Naive thymus-derived CD8-positive, alpha-beta T cell (primary cell): ENCODE results near the gene ASIC4. TPM values are rescaled to one million over a fixed set of nuclear protein-coding genes. Genes with fewer than 3 reads are reported as not detected.

ENCODE experiments used
- ATAC-seq, 2 donors: fragments of 150-1000 bp; cut with Tn5 transposase in 1 of 2; sonication (Bioruptor Pico), chemical (Tn5 transposase) in 1 of 2; 1 replicate in 1 of 2; 2 replicates in 1 of 2; pipeline ENCODE4 v1.10.0; 2021; ENCODE audit warnings: mild to moderate bottlenecking in 2 of 2, moderate library complexity in 2 of 2
- POLR2A ChIA-PET: fragments of 350-600 bp; sonication (Branson Sonifier 250); formaldehyde crosslinking; loops from one replicate; lab custom pipeline; 2021; ENCODE audit warnings: antibody characterized with exemption; lab: Charles Lee
- DNase-seq, 10 donors: peaks; one replicate each; pipeline versions ENCODE4 v3.0.0 to v3.0.0-alpha.2; 2020 to 2022
- H3K27ac Mint-ChIP-seq, 10 donors: one replicate each; pipeline ENCODE4 v1.8.0; 2020 to 2022; ENCODE audit warnings: mild to moderate bottlenecking in 10 of 10, mixed read lengths in 10 of 10, moderate library complexity in 4 of 10, inconsistent platforms in 1 of 10
- H3K27me3 Mint-ChIP-seq, 5 donors: one replicate each; pipeline ENCODE4 v1.8.0; 2021 to 2022; ENCODE audit warnings: mixed read lengths in 5 of 5
- H3K36me3 Mint-ChIP-seq, 3 donors: one replicate each; pipeline ENCODE4 v1.8.0; 2020 to 2022; ENCODE audit warnings: mixed read lengths in 3 of 3, mild to moderate bottlenecking in 2 of 3, inconsistent platforms in 1 of 3
- H3K4me1 Mint-ChIP-seq, 4 donors: one replicate each; pipeline ENCODE4 v1.8.0; 2021 to 2022; ENCODE audit warnings: mixed read lengths in 4 of 4
- H3K4me3 Mint-ChIP-seq, 10 donors: one replicate each; pipeline ENCODE4 v1.8.0; 2020 to 2022; ENCODE audit warnings: mild to moderate bottlenecking in 10 of 10, mixed read lengths in 10 of 10, moderate library complexity in 6 of 10, inconsistent platforms in 1 of 10
- H3K9me3 Mint-ChIP-seq, 9 donors: one replicate each; pipeline ENCODE4 v1.8.0; 2020 to 2022; ENCODE audit warnings: mixed read lengths in 9 of 9, mild to moderate bottlenecking in 3 of 9, inconsistent platforms in 1 of 9, moderate library complexity in 1 of 9
- microRNA-seq: library from miRNA; unstranded; fragments of <30 nt; microRNA quantifications from one replicate; pipeline ENCODE4 v1.2.0, GENCODE V29; 2022; ENCODE audit warnings: borderline microRNAs expressed
- polyA plus RNA-seq, 3 donors: library from polyadenylated mRNA; unstranded; fragments of 300-500 nt; fragmentation: Illumina TruSeq; gene quantifications; one replicate each; pipeline ENCODE4 v1.2.3, GENCODE V29; 2021
- total RNA-seq, 8 experiments: library from RNA in 2 of 8; stranded (reverse) in 2 of 8; gene quantifications; one replicate each; pipeline ENCODE4 v1.2.3 and lab custom pipeline; 2021 to 2026

The ASIC4 gene
- total and polyA plus RNA-seq, 5 experiments from 2014 or later, result 0.21 to 0.30 TPM; not detected in 3

GRCh38 chr2:219575566-219576504 is 61.6 kb downstream of the ASIC4 start:
- no peaks in the 10 kb centered on the region for H3K9me3 Mint-ChIP-seq
- DNase-seq (no peak), ATAC-seq (no peak)
- H3K27me3 Mint-ChIP-seq, result peaks cover 18 to 55% (median 30%) of the 10 kb centered on the region in 5 donors
- POLR2A ChIA-PET, result no interaction called here
- no peak overlapping the region for H3K27ac Mint-ChIP-seq
- H3K36me3 Mint-ChIP-seq, result no peaks in the 10 kb centered on the region
- peaks cover 0 to 2% (median under 1%) of the 10 kb centered on the region in 4 donors for H3K4me1 Mint-ChIP-seq
- H3K4me3 Mint-ChIP-seq, result no peak overlapping the region

DNA sequence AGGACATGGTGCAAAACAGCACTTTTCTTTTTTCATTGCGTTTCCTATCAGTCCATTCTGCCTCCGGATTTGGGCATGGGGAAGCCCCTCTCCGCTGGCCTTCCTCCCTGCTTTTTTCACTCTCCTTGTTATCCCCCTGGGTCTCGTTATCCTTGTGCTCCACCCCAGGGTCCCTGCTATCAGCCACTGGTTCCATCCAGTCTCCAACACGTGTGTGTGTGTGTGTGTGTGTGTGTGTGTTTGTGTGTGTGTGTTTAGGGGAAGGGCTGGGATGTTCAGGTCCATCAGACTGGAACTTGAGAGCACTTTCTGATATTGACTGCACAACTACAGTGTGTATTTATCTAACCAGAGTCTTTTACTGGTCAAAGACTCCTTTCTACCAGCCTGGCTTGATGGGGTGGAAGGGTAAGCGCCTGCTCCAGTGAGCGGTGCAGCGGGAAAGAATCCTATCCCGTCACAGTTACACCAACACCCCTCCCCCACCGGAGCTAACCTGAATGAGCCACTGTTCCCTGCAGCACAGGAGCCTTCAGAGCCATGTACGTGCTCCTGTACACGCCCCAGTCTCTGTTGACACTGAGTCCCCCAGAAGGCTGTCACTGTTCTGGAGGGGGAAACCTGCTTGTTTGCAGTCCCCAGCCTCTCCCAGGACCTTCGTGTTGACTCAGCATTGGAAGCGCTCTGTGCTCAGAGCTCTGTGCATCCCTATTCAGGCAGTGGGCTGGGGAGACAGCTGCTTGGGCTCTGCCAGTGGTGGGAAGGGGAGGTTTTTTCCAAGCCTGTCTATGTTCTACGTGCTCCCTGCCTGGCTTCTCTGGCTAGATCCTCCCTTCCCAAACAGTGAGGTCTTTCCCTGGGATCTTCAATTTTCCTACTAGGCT is 62.5 kb downstream of the ASIC4 start:
- ATAC-seq, result no peak
- H3K27ac Mint-ChIP-seq, result no peak overlapping the region
- no peaks in the 10 kb centered on the region for H3K36me3 Mint-ChIP-seq
- no peaks in the 10 kb centered on the region for H3K9me3 Mint-ChIP-seq
- H3K27me3 Mint-ChIP-seq, result peaks cover 17 to 50% (median 28%) of the 10 kb centered on the region in 5 donors
- DNase-seq, result no peak
- POLR2A ChIA-PET, result no interaction called here
- H3K4me3 Mint-ChIP-seq, result no peak overlapping the region
- peaks cover 0 to 1% (median under 1%) of the 10 kb centered on the region in 4 donors for H3K4me1 Mint-ChIP-seq

DNA sequence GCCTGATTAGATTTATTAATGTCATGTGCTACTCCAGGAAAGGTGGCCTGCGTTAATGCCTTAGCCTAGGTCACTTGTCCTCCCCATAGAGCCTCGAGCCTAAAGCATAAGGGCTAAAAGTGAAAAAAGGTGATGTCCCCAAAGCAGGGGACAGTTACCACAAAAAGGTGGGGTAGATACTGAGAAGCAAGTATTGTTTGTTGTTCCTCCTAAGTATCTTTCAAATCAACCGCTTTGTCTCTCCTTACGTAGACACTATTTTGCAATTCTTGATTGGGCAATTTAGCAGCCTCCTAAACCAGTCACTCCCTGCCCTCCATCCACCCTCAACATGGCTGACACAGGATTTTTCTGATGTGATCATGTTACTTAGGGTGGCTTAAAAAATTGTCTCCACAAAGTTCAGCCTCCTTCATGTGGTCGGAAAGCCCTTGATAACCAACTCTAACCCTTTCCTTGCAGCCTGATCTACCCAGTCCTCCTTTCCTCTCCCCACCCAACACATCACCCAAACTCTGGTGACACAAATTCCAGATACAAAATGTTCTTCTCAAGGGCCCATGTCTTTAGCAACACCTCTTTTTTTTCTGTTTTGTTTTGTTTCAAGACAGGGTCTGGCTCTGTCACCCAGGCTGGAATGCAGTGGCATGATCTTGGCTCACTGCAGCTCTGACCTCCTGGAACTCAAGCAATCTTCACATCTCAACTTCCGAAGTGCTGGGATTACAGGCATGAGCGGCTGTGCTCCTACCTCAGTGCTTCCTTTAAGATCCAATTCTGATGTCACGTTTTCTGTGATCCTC is 64.7 kb downstream of the ASIC4 start:
- ATAC-seq (no peak), DNase-seq (no peak)
- Mint-ChIP-seq H3K4me1 (no peaks in the 10 kb centered on the region), H3K36me3 (no peaks in the 10 kb centered on the region), H3K27me3 (peaks cover 10 to 31% (median 17%) of the 10 kb centered on the region in 5 donors), H3K9me3 (no peaks in the 10 kb centered on the region), H3K27ac (no peak overlapping the region), H3K4me3 (no peak overlapping the region)
- POLR2A ChIA-PET, result interaction anchor here (0.5 kb wide), 1 partner anchor 12 kb away, joined by 4 read pairs; no protein-coding TSS in a partner anchor

DNA sequence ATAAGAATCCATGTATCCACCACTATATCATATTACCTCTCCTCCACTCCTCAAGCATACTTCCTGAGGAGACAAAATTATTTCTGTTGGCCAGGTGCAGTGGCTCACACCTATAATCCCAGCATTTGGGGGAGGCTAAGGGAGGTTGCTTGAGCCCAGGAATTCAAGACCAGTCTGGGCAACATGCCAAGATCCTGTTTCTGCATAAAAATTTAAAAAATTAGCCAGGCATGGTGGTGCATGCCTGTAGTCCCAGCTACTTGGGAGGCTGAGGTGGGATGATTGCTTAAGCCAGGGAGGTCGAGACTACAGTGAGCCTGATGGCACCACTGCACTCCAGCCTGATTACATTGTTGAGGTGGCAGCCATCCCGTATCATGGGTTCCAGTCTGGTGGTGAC is 67.1 kb downstream of the ASIC4 start:
- DNase-seq, result no peak
- H3K27me3 Mint-ChIP-seq, result peaks cover 8 to 21% (median 15%) of the 10 kb centered on the region in 5 donors
- no peak for ATAC-seq
- H3K4me3 Mint-ChIP-seq, result no peak overlapping the region
- no peaks in the 10 kb centered on the region for H3K4me1 Mint-ChIP-seq
- no peaks in the 10 kb centered on the region for H3K36me3 Mint-ChIP-seq
- peaks cover 0 to 2% (median 0%) of the 10 kb centered on the region in 9 donors for H3K9me3 Mint-ChIP-seq
- POLR2A ChIA-PET, result no interaction called here
- H3K27ac Mint-ChIP-seq, result no peak overlapping the region

Small RNA genes lying within 50 kb of the gene (microRNA-seq; reads per million reads assigned to microRNA genes)
- not detected for gene MIR3132

Other genes starting within 250 kb of the ASIC4 start
- gene DNAJB2, start 235.1 kb upstream of the ASIC4 start, total RNA-seq, result 100 to 1,000 TPM; 102 to 105 TPM
- 1 to 10 TPM; 5.0 to 6.6 (median 5.9) TPM for gene DNAJB2, start 235.1 kb upstream of the ASIC4 start, polyA plus RNA-seq
- not detected for gene PTPRN, start 205.1 kb upstream of the ASIC4 start, total RNA-seq
- gene PTPRN, start 205.1 kb upstream of the ASIC4 start, polyA plus RNA-seq, result under 1 TPM in 2 of 3 donors, not detected in 1; 0.27 to 0.31 TPM
- gene RESP18, start 181.7 kb upstream of the ASIC4 start, total RNA-seq, result not detected
- not detected for gene RESP18, start 181.7 kb upstream of the ASIC4 start, polyA plus RNA-seq
- gene DNPEP, start 126.6 kb upstream of the ASIC4 start, total RNA-seq, result 10 to 100 TPM; 81.9 to 89.1 TPM
- gene DNPEP, start 126.6 kb upstream of the ASIC4 start, polyA plus RNA-seq, result 10 to 100 TPM; 51.2 to 62.6 (median 53.1) TPM
- gene DES, start 96.1 kb upstream of the ASIC4 start, total RNA-seq, result not detected
- not detected for gene DES, start 96.1 kb upstream of the ASIC4 start, polyA plus RNA-seq
- gene SPEG, start 79.6 kb upstream of the ASIC4 start, total RNA-seq, result 10 to 100 TPM; 20.3 to 22.5 TPM
- gene SPEG, start 79.6 kb upstream of the ASIC4 start, polyA plus RNA-seq, result 1 to 10 TPM; 1.6 to 3.0 (median 2.7) TPM
- gene GMPPA, start 15.6 kb upstream of the ASIC4 start, total RNA-seq, result 10 to 100 TPM; 22.5 to 26.9 TPM
- 10 to 100 TPM; 12.1 to 22.0 (median 17.0) TPM for gene GMPPA, start 15.6 kb upstream of the ASIC4 start, polyA plus RNA-seq
- gene CHPF, start 29.3 kb downstream of the ASIC4 start, total RNA-seq, result 1 to 10 TPM; 3.7 to 3.8 TPM
- gene CHPF, start 29.3 kb downstream of the ASIC4 start, polyA plus RNA-seq, result 1 to 10 TPM; 3.8 to 4.2 (median 4.2) TPM
- under 1 TPM; 0.36 to 0.49 TPM for gene TMEM198, start 29.5 kb downstream of the ASIC4 start, total RNA-seq
- under 1 TPM in 1 of 3 donors, not detected in 2; 0.21 TPM for gene TMEM198, start 29.5 kb downstream of the ASIC4 start, polyA plus RNA-seq
- 1 to 10 TPM in 1 of 2 experiments, under 1 TPM in 1; 0.96 to 1.1 TPM for gene OBSL1, start 57.1 kb downstream of the ASIC4 start, total RNA-seq
- not detected for gene OBSL1, start 57.1 kb downstream of the ASIC4 start, polyA plus RNA-seq
- gene INHA, start 57.8 kb downstream of the ASIC4 start, total RNA-seq, result not detected
- not detected for gene INHA, start 57.8 kb downstream of the ASIC4 start, polyA plus RNA-seq
- gene STK11IP, start 83.4 kb downstream of the ASIC4 start, total RNA-seq, result 10 to 100 TPM; 42.7 to 50.2 TPM
- 1 to 10 TPM; 5.4 to 9.3 (median 6.6) TPM for gene STK11IP, start 83.4 kb downstream of the ASIC4 start, polyA plus RNA-seq
- under 1 TPM; 0.19 to 0.36 TPM for gene SLC4A3, start 113.1 kb downstream of the ASIC4 start, total RNA-seq
- gene SLC4A3, start 113.1 kb downstream of the ASIC4 start, polyA plus RNA-seq, result not detected